Testis (tissue), 2 donors: ENCODE results near the gene TBCD.

ENCODE experiments used
- POLR2A ChIP-seq: fragments of 450-650 bp; IDR thresholded peaks from one replicate; pipeline ENCODE4 v1.6.1; 2017; ENCODE audit warnings: antibody characterized with exemption, mild to moderate bottlenecking, moderate library complexity
- TF ChIP-seq, protein P1 (sequence below), 3 experiments: fragments of 450-650 bp in 2 of 3; fragments of 200-600 bp in 1 of 3; sonication (generic) in 1 of 3; IDR thresholded peaks; one replicate each; pipeline ENCODE4 v1.5.1; 2016 to 2019; ENCODE audit warnings: antibody characterized with exemption in 3 of 3, mild to moderate bottlenecking in 2 of 3, moderate library complexity in 1 of 3

DNA sequence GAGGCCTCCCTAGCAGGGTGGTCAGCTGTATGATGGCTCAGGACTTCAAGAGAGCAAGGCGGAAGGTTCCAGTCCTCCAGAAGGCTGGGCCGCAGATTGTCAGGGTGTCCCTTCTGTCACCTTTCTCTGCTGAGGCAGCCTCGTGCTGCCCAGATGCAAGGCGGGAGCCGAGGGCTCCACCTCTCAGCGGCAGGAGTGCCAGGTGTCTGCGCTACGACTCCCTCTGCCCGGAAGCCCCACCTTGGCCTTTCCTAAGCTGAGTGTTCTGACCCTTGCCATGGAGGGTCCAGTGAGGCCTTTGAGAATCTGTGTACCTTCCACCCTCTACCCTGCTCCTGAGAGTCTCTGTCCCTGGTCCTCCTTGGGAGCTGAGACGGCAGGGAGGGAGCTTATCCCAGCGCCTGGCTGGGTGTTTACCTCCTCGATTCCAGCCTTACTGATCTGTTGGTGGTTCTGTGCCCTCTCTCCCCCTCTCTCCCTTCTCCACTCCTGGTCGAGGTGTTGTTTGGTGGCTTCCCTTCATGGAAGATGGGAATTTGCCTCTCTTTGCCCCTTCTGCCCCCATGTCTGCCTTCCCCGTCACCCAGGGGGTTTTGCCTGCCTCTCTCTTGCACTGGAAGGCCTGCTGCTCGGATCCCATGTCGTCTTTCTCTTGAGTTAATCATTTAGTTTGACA is 90.2 kb downstream of the TBCD start:
- TF ChIP-seq, protein P1, sequence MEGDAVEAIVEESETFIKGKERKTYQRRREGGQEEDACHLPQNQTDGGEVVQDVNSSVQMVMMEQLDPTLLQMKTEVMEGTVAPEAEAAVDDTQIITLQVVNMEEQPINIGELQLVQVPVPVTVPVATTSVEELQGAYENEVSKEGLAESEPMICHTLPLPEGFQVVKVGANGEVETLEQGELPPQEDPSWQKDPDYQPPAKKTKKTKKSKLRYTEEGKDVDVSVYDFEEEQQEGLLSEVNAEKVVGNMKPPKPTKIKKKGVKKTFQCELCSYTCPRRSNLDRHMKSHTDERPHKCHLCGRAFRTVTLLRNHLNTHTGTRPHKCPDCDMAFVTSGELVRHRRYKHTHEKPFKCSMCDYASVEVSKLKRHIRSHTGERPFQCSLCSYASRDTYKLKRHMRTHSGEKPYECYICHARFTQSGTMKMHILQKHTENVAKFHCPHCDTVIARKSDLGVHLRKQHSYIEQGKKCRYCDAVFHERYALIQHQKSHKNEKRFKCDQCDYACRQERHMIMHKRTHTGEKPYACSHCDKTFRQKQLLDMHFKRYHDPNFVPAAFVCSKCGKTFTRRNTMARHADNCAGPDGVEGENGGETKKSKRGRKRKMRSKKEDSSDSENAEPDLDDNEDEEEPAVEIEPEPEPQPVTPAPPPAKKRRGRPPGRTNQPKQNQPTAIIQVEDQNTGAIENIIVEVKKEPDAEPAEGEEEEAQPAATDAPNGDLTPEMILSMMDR (IDR thresholded peaks at IDR 0.05) = no peak
- no peak for TF ChIP-seq POLR2A
